ENCODE data around the gene ZNF335.

GRCh38 chr20:45913116-45913515 is 58.9 kb downstream of the ZNF335 start:
- TF ChIP-seq POLR2A (IDR thresholded peaks at IDR 0.05) (no peak), CTCF (IDR thresholded peaks at IDR 0.05) (no peak), POLR2AphosphoS5 (IDR thresholded peaks at IDR 0.05) (no peak)
